ENCODE results near the gene MAST2.

The MAST2 gene

GRCh38 chr1:46011121-46011695, 207.8 kb downstream of the MAST2 start:
- Histone ChIP-seq H3K4me3 (ENCODE audit: low read depth in 1 of 2, low read length in 2 of 2) (no peak overlapping the region), H3K9me3 (ENCODE audit: control insufficient read depth in 1 of 2, low read length in 2 of 2) (no peaks in the 10 kb centered on the region), H3K36me3 (ENCODE audit: control insufficient read depth in 1 of 2, insufficient read depth in 2 of 2, low read length in 2 of 2) (peaks cover 46 to 51% of the 10 kb centered on the region in 2 donors), H3K27me3 (ENCODE audit: low read depth, low read length) (no peaks in the 10 kb centered on the region), H3K4me1 (ENCODE audit: control insufficient read depth in 1 of 2, insufficient read depth in 2 of 2, low read length in 2 of 2) (no peaks in the 10 kb centered on the region), H3K27ac (ENCODE audit: low read length) (no peak overlapping the region)

GRCh38 chr1:46012236-46012635, 208.8 kb downstream of the MAST2 start:
- no peaks in the 10 kb centered on the region for H3K27me3 ChIP-seq (ENCODE audit: low read depth, low read length)
- H3K4me3 ChIP-seq (ENCODE audit: low read depth in 1 of 2, low read length in 2 of 2) = no peak overlapping the region
- H3K27ac ChIP-seq (ENCODE audit: low read length) = no peak overlapping the region
- H3K4me1 ChIP-seq (ENCODE audit: control insufficient read depth in 1 of 2, insufficient read depth in 2 of 2, low read length in 2 of 2) = no peaks in the 10 kb centered on the region
- peaks cover 39 to 46% of the 10 kb centered on the region in 2 donors for H3K36me3 ChIP-seq (ENCODE audit: control insufficient read depth in 1 of 2, insufficient read depth in 2 of 2, low read length in 2 of 2)
- H3K9me3 ChIP-seq (ENCODE audit: control insufficient read depth in 1 of 2, low read length in 2 of 2) = no peaks in the 10 kb centered on the region

- no peaks in the 10 kb centered on the region for H3K4me1 ChIP-seq (ENCODE audit: control insufficient read depth in 1 of 2, insufficient read depth in 2 of 2, low read length in 2 of 2)
- no peaks in the 10 kb centered on the region for H3K27me3 ChIP-seq (ENCODE audit: low read depth, low read length)
- H3K36me3 ChIP-seq (ENCODE audit: control insufficient read depth in 1 of 2, insufficient read depth in 2 of 2, low read length in 2 of 2) = peaks cover 25 to 33% of the 10 kb centered on the region in 2 donors
Measured at GRCh38 chr1:46013581-46013980, 210.2 kb downstream of the MAST2 start.

GRCh38 chr1:46017876-46018503, 214.6 kb downstream of the MAST2 start:
- Histone ChIP-seq H3K4me1 (ENCODE audit: control insufficient read depth in 1 of 2, insufficient read depth in 2 of 2, low read length in 2 of 2) (no peaks in the 10 kb centered on the region), H3K9me3 (ENCODE audit: control insufficient read depth in 1 of 2, low read length in 2 of 2) (no peaks in the 10 kb centered on the region), H3K27me3 (ENCODE audit: low read depth, low read length) (no peaks in the 10 kb centered on the region), H3K27ac (ENCODE audit: low read length) (no peak overlapping the region), H3K4me3 (ENCODE audit: low read depth in 1 of 2, low read length in 2 of 2) (no peak overlapping the region), H3K36me3 (ENCODE audit: control insufficient read depth in 1 of 2, insufficient read depth in 2 of 2, low read length in 2 of 2) (peaks cover 10 to 20% of the 10 kb centered on the region in 2 donors)

More at GRCh38 chr1:46013581-46013980, 210.2 kb downstream of the MAST2 start:
- Histone ChIP-seq H3K4me3 (ENCODE audit: low read depth in 1 of 2, low read length in 2 of 2) (no peak overlapping the region), H3K27ac (ENCODE audit: low read length) (no peak overlapping the region), H3K9me3 (ENCODE audit: control insufficient read depth in 1 of 2, low read length in 2 of 2) (no peaks in the 10 kb centered on the region)

- H3K36me3 ChIP-seq (ENCODE audit: control insufficient read depth in 1 of 2, insufficient read depth in 2 of 2, low read length in 2 of 2) = peaks cover 24 to 33% of the 10 kb centered on the region in 2 donors
- H3K4me1 ChIP-seq (ENCODE audit: control insufficient read depth in 1 of 2, insufficient read depth in 2 of 2, low read length in 2 of 2) = no peaks in the 10 kb centered on the region
- H3K27me3 ChIP-seq (ENCODE audit: low read depth, low read length) = no peaks in the 10 kb centered on the region
- no peak overlapping the region for H3K27ac ChIP-seq (ENCODE audit: low read length)
- H3K4me3 ChIP-seq (ENCODE audit: low read depth in 1 of 2, low read length in 2 of 2) = no peak overlapping the region
- no peaks in the 10 kb centered on the region for H3K9me3 ChIP-seq (ENCODE audit: control insufficient read depth in 1 of 2, low read length in 2 of 2)
Measured at GRCh38 chr1:46019348-46019747, 215.9 kb downstream of the MAST2 start.

GRCh38 chr1:46020010-46020409, 216.6 kb downstream of the MAST2 start:
- Histone ChIP-seq H3K4me1 (ENCODE audit: control insufficient read depth in 1 of 2, insufficient read depth in 2 of 2, low read length in 2 of 2) (no peaks in the 10 kb centered on the region), H3K36me3 (ENCODE audit: control insufficient read depth in 1 of 2, insufficient read depth in 2 of 2, low read length in 2 of 2) (peaks cover 27 to 33% of the 10 kb centered on the region in 2 donors), H3K9me3 (ENCODE audit: control insufficient read depth in 1 of 2, low read length in 2 of 2) (no peaks in the 10 kb centered on the region), H3K27me3 (ENCODE audit: low read depth, low read length) (no peaks in the 10 kb centered on the region), H3K27ac (ENCODE audit: low read length) (no peak overlapping the region), H3K4me3 (ENCODE audit: low read depth in 1 of 2, low read length in 2 of 2) (no peak overlapping the region)

- Histone ChIP-seq H3K27ac (ENCODE audit: low read length) (no peak overlapping the region), H3K9me3 (ENCODE audit: control insufficient read depth in 1 of 2, low read length in 2 of 2) (no peaks in the 10 kb centered on the region), H3K4me3 (ENCODE audit: low read depth in 1 of 2, low read length in 2 of 2) (no peak overlapping the region), H3K36me3 (ENCODE audit: control insufficient read depth in 1 of 2, insufficient read depth in 2 of 2, low read length in 2 of 2) (peaks cover 27 to 33% of the 10 kb centered on the region in 2 donors), H3K27me3 (ENCODE audit: low read depth, low read length) (no peaks in the 10 kb centered on the region), H3K4me1 (ENCODE audit: control insufficient read depth in 1 of 2, insufficient read depth in 2 of 2, low read length in 2 of 2) (no peaks in the 10 kb centered on the region)
Measured at GRCh38 chr1:46021046-46021996, 217.9 kb downstream of the MAST2 start.

GRCh38 chr1:46026531-46026930, 223.1 kb downstream of the MAST2 start:
- peaks cover 47 to 59% of the 10 kb centered on the region in 2 donors for H3K36me3 ChIP-seq (ENCODE audit: control insufficient read depth in 1 of 2, insufficient read depth in 2 of 2, low read length in 2 of 2)
- no peak overlapping the region for H3K27ac ChIP-seq (ENCODE audit: low read length)
- H3K27me3 ChIP-seq (ENCODE audit: low read depth, low read length) = no peaks in the 10 kb centered on the region
- no peaks in the 10 kb centered on the region for H3K4me1 ChIP-seq (ENCODE audit: control insufficient read depth in 1 of 2, insufficient read depth in 2 of 2, low read length in 2 of 2)
- no peak overlapping the region for H3K4me3 ChIP-seq (ENCODE audit: low read depth in 1 of 2, low read length in 2 of 2)
- no peaks in the 10 kb centered on the region for H3K9me3 ChIP-seq (ENCODE audit: control insufficient read depth in 1 of 2, low read length in 2 of 2)

- H3K4me1 ChIP-seq (ENCODE audit: control insufficient read depth in 1 of 2, insufficient read depth in 2 of 2, low read length in 2 of 2) = no peaks in the 10 kb centered on the region
- H3K36me3 ChIP-seq (ENCODE audit: control insufficient read depth in 1 of 2, insufficient read depth in 2 of 2, low read length in 2 of 2) = peaks cover 44 to 56% of the 10 kb centered on the region in 2 donors
- H3K27ac ChIP-seq (ENCODE audit: low read length) = no peak overlapping the region
- H3K9me3 ChIP-seq (ENCODE audit: control insufficient read depth in 1 of 2, low read length in 2 of 2) = no peaks in the 10 kb centered on the region
- H3K27me3 ChIP-seq (ENCODE audit: low read depth, low read length) = no peaks in the 10 kb centered on the region
- no peak overlapping the region for H3K4me3 ChIP-seq (ENCODE audit: low read depth in 1 of 2, low read length in 2 of 2)
Measured at GRCh38 chr1:46027788-46028573, 224.6 kb downstream of the MAST2 start.

GRCh38 chr1:46030074-46030870, 226.9 kb downstream of the MAST2 start:
- H3K9me3 ChIP-seq (ENCODE audit: control insufficient read depth in 1 of 2, low read length in 2 of 2) = no peaks in the 10 kb centered on the region
- no peak overlapping the region for H3K27ac ChIP-seq (ENCODE audit: low read length)
- peaks cover 33 to 55% of the 10 kb centered on the region in 2 donors for H3K36me3 ChIP-seq (ENCODE audit: control insufficient read depth in 1 of 2, insufficient read depth in 2 of 2, low read length in 2 of 2)
- H3K4me3 ChIP-seq (ENCODE audit: low read depth in 1 of 2, low read length in 2 of 2) = no peak overlapping the region
- no peaks in the 10 kb centered on the region for H3K27me3 ChIP-seq (ENCODE audit: low read depth, low read length)
- H3K4me1 ChIP-seq (ENCODE audit: control insufficient read depth in 1 of 2, insufficient read depth in 2 of 2, low read length in 2 of 2) = no peaks in the 10 kb centered on the region

Measured in muscle layer of duodenum (tissue), 2 donors.